Endothelial cell of umbilical vein (primary cell): ENCODE results near the gene NRXN3. TPM values are rescaled to one million over a fixed set of nuclear protein-coding genes. Genes with fewer than 3 reads are reported as not detected.

Experiments used
- BruUV-seq: library from RNA; stranded (reverse); fragments of 400-500 nt; replicated peaks from 2 replicates; lab custom pipeline; 2021; lab: Mats Ljungman, UMichigan
- CTCF ChIA-PET: fragments of 300-600, 350-600 bp; sonication (Branson Sonifier 250); formaldehyde crosslinking; loops from one replicate; lab custom pipeline; 2021; ENCODE audit warnings: antibody characterized with exemption, inconsistent platforms; lab: Charles Lee
- POLR2A ChIA-PET: fragments of 300-600, 350-600 bp; sonication (Branson Sonifier 250); formaldehyde crosslinking; loops from one replicate; lab custom pipeline; 2021; ENCODE audit warnings: antibody characterized with exemption, inconsistent platforms; lab: Charles Lee
- DNase-seq: peaks from one replicate; pipeline ENCODE4 v3.0.0-alpha.2; 2011; ENCODE audit warnings: low read depth, low spot score
- FAIRE-seq: peaks from 2 replicates; lab custom pipeline; 2011; peaks lifted over from hg19 to GRCh38; lab: Jason Lieb, UNC
- H2AFZ ChIP-seq: 2 replicates; pipeline ENCODE4 v1.6.0; 2012; ENCODE audit warnings: low read depth, low read length, control low read depth, inconsistent platforms
- H3K27ac ChIP-seq: 2 replicates; pipeline ENCODE4 v1.5.1; 2011; ENCODE audit warnings: low read depth, mild to moderate bottlenecking, control low read depth, low read length, moderate library complexity; ENCODE audit not compliant: insufficient read depth
- H3K27me3 ChIP-seq, 2 experiments: 2 replicates each; pipeline versions ENCODE4 v1.6.0 to v1.6.1; 2011; ENCODE audit warnings: low read length in 2 of 2, mixed read lengths in 1 of 2; ENCODE audit not compliant: control insufficient read depth in 2 of 2, insufficient read depth in 2 of 2
- H3K36me3 ChIP-seq, 2 experiments: 2 replicates in 1 of 2; 3 replicates in 1 of 2; pipeline ENCODE4 v1.5.1; 2011; ENCODE audit warnings: low read length in 2 of 2, mild to moderate bottlenecking in 1 of 2, moderate library complexity in 1 of 2; ENCODE audit not compliant: control insufficient read depth in 2 of 2, insufficient read depth in 2 of 2; ENCODE audit errors: extremely low read depth in 1 of 2
- H3K4me1 ChIP-seq: 3 replicates; pipeline ENCODE4 v1.5.1; 2011; ENCODE audit warnings: mild to moderate bottlenecking, low read length; ENCODE audit not compliant: control insufficient read depth, insufficient read depth; ENCODE audit errors: extremely low read depth
- H3K4me2 ChIP-seq: 2 replicates; pipeline ENCODE4 v1.6.1; 2011; ENCODE audit warnings: low read length, control low read depth, mixed read lengths; ENCODE audit not compliant: insufficient read depth
- H3K4me3 ChIP-seq, 3 experiments: fragments of 200-600 bp in 1 of 3; sonication (generic), shearing (Covaris generic) in 1 of 3; replicated peaks in 1 of 3; 2 replicates each; pipeline ENCODE4 v1.5.1; 2011 to 2016; ENCODE audit warnings: control low read depth in 3 of 3, low read length in 3 of 3, mild to moderate bottlenecking in 2 of 3, inconsistent platforms in 1 of 3, low read depth in 1 of 3, moderate library complexity in 1 of 3; ENCODE audit not compliant: insufficient read depth in 1 of 3
- H3K79me2 ChIP-seq: 2 replicates; pipeline ENCODE4 v1.6.0; 2012; ENCODE audit warnings: low read length, inconsistent platforms; ENCODE audit not compliant: control insufficient read depth, insufficient read depth
- H3K9ac ChIP-seq: replicated peaks from 2 replicates; pipeline ENCODE3; 2011; ENCODE audit warnings: low read length, control low read depth; ENCODE audit not compliant: insufficient read depth; ENCODE audit errors: extremely low read depth
- H3K9me1 ChIP-seq: replicated peaks from 3 replicates; pipeline ENCODE4 v1.6.0; 2011; ENCODE audit warnings: mild to moderate bottlenecking, low read length; ENCODE audit not compliant: control insufficient read depth, insufficient read depth; ENCODE audit errors: extremely low read depth
- H3K9me3 ChIP-seq: replicated peaks from 2 replicates; pipeline ENCODE4 v1.5.1; 2012; ENCODE audit warnings: low read length, inconsistent platforms; ENCODE audit not compliant: control insufficient read depth, insufficient read depth
- H4K20me1 ChIP-seq: replicated peaks from 2 replicates; pipeline ENCODE3; 2011; ENCODE audit warnings: mild to moderate bottlenecking, low read length; ENCODE audit not compliant: control insufficient read depth, insufficient read depth; ENCODE audit errors: extremely low read depth
- CTCF ChIP-seq, 2 donors: IDR thresholded peaks; 1 replicate in 1 of 2; 2 replicates in 1 of 2; pipeline ENCODE4 v1.5.1; 2011; ENCODE audit warnings: low read length in 2 of 2, mild to moderate bottlenecking in 2 of 2, moderate library complexity in 2 of 2, control low read depth in 1 of 2, inconsistent platforms in 1 of 2, low read depth in 1 of 2; ENCODE audit not compliant: insufficient read depth in 1 of 2; ENCODE audit errors: extremely low read depth in 1 of 2
- EZH2 ChIP-seq: IDR thresholded peaks from 2 replicates; pipeline ENCODE4 v1.6.1; 2012; ENCODE audit warnings: borderline replicate concordance, low read depth, mild to moderate bottlenecking, moderate library complexity, low read length, inconsistent platforms; ENCODE audit not compliant: severe bottlenecking
- FOS ChIP-seq: IDR thresholded peaks from 2 replicates; pipeline ENCODE4 v1.6.1; 2011; ENCODE audit warnings: mild to moderate bottlenecking, low read length, moderate library complexity, borderline replicate concordance; ENCODE audit not compliant: insufficient read depth
- GATA2 ChIP-seq: IDR thresholded peaks from 2 replicates; pipeline ENCODE4 v1.7.0; 2011; ENCODE audit warnings: low read depth, mild to moderate bottlenecking, moderate library complexity, mixed read lengths, low read length; ENCODE audit not compliant: insufficient read length, insufficient read depth
- JUN ChIP-seq: IDR thresholded peaks from 2 replicates; pipeline ENCODE4 v1.6.1; 2011; ENCODE audit warnings: borderline replicate concordance, low read depth; ENCODE audit not compliant: insufficient read length, insufficient read depth
- MYC ChIP-seq: IDR thresholded peaks from one replicate; pipeline ENCODE4 v1.6.1; 2011; ENCODE audit warnings: mild to moderate bottlenecking, low read depth, low read length
- POLR2A ChIP-seq: IDR thresholded peaks from 2 replicates; pipeline ENCODE4 v1.6.1; 2012; ENCODE audit warnings: low read depth, mild to moderate bottlenecking, control low read depth, low read length
- POLR2AphosphoS5 ChIP-seq: IDR thresholded peaks from 2 replicates; pipeline ENCODE4 v1.6.1; 2012; ENCODE audit warnings: low read depth, mild to moderate bottlenecking, control low read depth, low read length, moderate library complexity; ENCODE audit not compliant: insufficient read depth
- dilution Hi-C: fragments of 300-500 bp; cut with MboI; formaldehyde crosslinking; loops from one replicate; pipeline ENCODE4 v1.15.0; 2019; ENCODE audit warnings: low sequenced_read_pairs; ENCODE audit not compliant: extremely low pct_ligation_motif_present
- intact Hi-C: fragments of 100-400 bp; cut with micrococcal nuclease; formaldehyde crosslinking; loops from one replicate; pipeline ENCODE4 v1.10.0; 2022
- polyA plus RNA-seq, 4 experiments: library from polyadenylated mRNA; depleted of rRNA in 3 of 4; stranded (reverse) in 3 of 4; unstranded in 1 of 4; fragments of >200 nt; gene quantifications; 2 replicates each; pipeline versions ENCODE4 v1.2.1 to v1.2.3, GENCODE V29; 2011 to 2012; ENCODE audit warnings: missing spikeins in 1 of 4
- total RNA-seq: library from RNA; stranded (reverse); gene quantifications from 2 replicates; pipeline ENCODE4 v1.2.3, GENCODE V29; 2021
- TF ChIP-seq, protein P1 (sequence below): IDR thresholded peaks from 2 replicates; pipeline ENCODE4 v1.6.1; 2011; ENCODE audit not compliant: insufficient read depth, insufficient read length

Gene NRXN3
- total and polyA plus RNA-seq, 2 donors (not counting 3 experiments of a cell fraction or from before 2014, with no cell fraction given): 0.72 to 4.2 TPM

DNA sequence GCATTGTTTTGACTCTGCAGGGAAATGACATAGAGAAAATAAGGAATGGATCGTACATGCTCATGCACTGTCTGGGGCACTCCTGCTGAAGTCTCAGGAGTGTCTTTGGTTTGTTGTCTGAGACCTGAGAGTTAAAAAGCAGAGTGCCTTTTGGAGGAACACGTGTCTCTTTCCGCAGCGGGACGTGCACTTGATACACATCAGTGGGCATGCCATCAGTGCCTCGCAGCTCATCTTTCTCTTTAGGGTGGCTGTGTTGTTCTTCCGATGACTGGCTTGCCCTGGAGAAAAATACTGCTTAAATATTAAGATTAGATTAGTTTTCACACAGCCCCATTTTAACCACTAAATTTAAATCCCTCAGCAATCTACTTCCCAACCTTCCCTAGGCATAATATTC, 1205.2 kb downstream of the NRXN3 start:
- no peak for TF ChIP-seq FOS
- TF ChIP-seq MYC: no peak
- TF ChIP-seq GATA2: no peak
- TF ChIP-seq JUN: no peak
- TF ChIP-seq EZH2: no peak
- no peak for TF ChIP-seq POLR2A
- TF ChIP-seq POLR2AphosphoS5: no peak
- TF ChIP-seq, protein P1, sequence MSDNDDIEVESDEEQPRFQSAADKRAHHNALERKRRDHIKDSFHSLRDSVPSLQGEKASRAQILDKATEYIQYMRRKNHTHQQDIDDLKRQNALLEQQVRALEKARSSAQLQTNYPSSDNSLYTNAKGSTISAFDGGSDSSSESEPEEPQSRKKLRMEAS: no peak
- TF ChIP-seq CTCF (IDR thresholded peaks at IDR 0.05; ENCODE audit: extremely low read depth in 1 of 2, insufficient read depth in 1 of 2, low read depth in 1 of 2, low read length in 2 of 2): no peak
- H3K9me3 ChIP-seq: no peaks in the 10 kb centered on the region
- no peaks in the 10 kb centered on the region for H3K79me2 ChIP-seq
- H3K9me1 ChIP-seq: no peaks in the 10 kb centered on the region
- ChIA-PET POLR2A (no interaction called here), CTCF (no interaction called here)
- no peak overlapping the region for H3K27ac ChIP-seq
- BruUV-seq: no TSS peak
- H3K27me3 ChIP-seq: no peaks in the 10 kb centered on the region
- H3K4me2 ChIP-seq: no peak overlapping the region
- H3K4me3 ChIP-seq: no peak overlapping the region
- no peak for FAIRE-seq
- intact Hi-C loops (loop anchor here (10.0 kb wide), 1 partner anchor 411 kb away; no protein-coding TSS in a partner anchor), dilution Hi-C loops (no loop called here)
- no peak overlapping the region for H2AFZ ChIP-seq
- H4K20me1 ChIP-seq: no peaks in the 10 kb centered on the region
- no peaks in the 10 kb centered on the region for H3K36me3 ChIP-seq
- no peak overlapping the region for H3K9ac ChIP-seq
- DNase-seq: no peak
- H3K4me1 ChIP-seq: no peaks in the 10 kb centered on the region
